Measurements from ENCODE around the gene REG4. TPM values are rescaled to one million over a fixed set of nuclear protein-coding genes. Genes with fewer than 3 reads are reported as not detected.

Gene REG4
- total and polyA plus RNA-seq, 2 of the 4 experiments (the other 2 are of a cell fraction): not detected

DNA sequence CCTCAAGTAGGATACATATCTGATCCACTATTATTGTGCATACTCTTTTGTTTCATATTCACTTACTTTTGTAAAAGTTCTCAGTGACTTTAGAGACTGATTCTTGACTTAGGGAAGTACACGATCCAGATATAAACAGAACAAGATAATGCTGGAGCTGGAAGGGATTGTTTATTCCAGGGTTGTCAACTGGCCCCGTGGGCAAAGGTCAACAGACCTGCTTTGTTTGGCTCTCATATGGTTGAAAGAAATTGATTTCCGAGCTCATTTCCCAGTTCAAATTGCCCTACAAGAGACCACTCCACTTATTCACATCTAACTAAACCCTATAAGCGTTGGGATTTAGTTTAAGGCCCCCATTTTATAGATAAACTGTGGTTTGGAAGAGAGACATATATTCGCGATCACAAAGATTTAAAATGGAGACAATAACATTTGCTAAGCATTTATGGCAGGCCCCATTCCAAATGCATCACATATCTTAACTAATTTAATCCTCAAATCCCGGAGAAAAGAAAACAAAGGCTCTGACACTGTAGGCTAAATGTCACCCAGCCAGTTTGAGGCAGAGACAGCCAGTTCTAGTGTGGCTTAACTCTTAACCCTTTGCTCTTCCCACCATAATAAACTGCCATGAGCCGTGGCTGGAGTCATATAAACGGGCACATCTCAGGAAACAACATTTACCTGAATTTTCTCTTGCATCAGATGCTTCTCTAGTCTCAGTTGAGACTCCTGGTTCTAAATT is 20.6 kb downstream of the REG4 start:
- BruUV-seq (replicated peaks): no TSS peak
- no peaks in the 10 kb centered on the region for H3K27me3 ChIP-seq (ENCODE audit: control insufficient read depth, insufficient read depth, low read length)
- H2BK5ac ChIP-seq (ENCODE audit: low read depth, low read length, poor library complexity, severe bottlenecking): no peak overlapping the region
- no peak overlapping the region for H4K91ac ChIP-seq (ENCODE audit: insufficient read depth, low read depth, low read length)
- H3K9ac ChIP-seq (ENCODE audit: low read depth, low read length): no peak overlapping the region
- no peak overlapping the region for H2AFZ ChIP-seq (replicated peaks; ENCODE audit: low read length, poor library complexity)
- DNase-seq: no peak
- no peaks in the 10 kb centered on the region for H3K9me3 ChIP-seq (ENCODE audit: control insufficient read depth, insufficient read depth, low read length)
- H4K20me1 ChIP-seq (ENCODE audit: insufficient read depth, low read length): peaks cover 6% of the 10 kb centered on the region; the same call in 1 of the 2 replicates
- WGBS, 2 experiments (ENCODE audit: extremely low coverage in 2 of 2, insufficient read length in 1 of 2): 60% methylated on average over 1 of the region's 9 CpGs; no CpG with 5 or more reads in 1 of the 2 experiments
- H3K56ac ChIP-seq (ENCODE audit: extremely low read depth, insufficient read depth, low read length): no peak overlapping the region
- ChIA-PET CTCF (interaction anchor here (0.5 kb wide), 1 partner anchor 13 kb away, joined by 4 read pairs; no protein-coding TSS in a partner anchor), POLR2A (ENCODE audit: unreplicated experiment) (no interaction called here)
- H4K5ac ChIP-seq (ENCODE audit: low read depth, low read length): no peak overlapping the region
- no peak overlapping the region for H3K4me2 ChIP-seq (ENCODE audit: low read depth, low read length)
- no peak overlapping the region for H2BK120ac ChIP-seq (ENCODE audit: low read depth, low read length)
- H2AK5ac ChIP-seq (ENCODE audit: low read depth, low read length): no peak overlapping the region
- no peak overlapping the region for H3K14ac ChIP-seq (replicated peaks; ENCODE audit: low read depth, low read length)
- no peak overlapping the region for H2BK15ac ChIP-seq (ENCODE audit: low read depth, low read length)
- H3K4me3 ChIP-seq (ENCODE audit: insufficient read depth, low read depth, low read length): no peak overlapping the region
- no peak overlapping the region for H2BK20ac ChIP-seq (ENCODE audit: low read depth, low read length)
- in situ Hi-C loops (cut with MboI; ENCODE audit: low sequenced_read_pairs) (no loop called here), dilution Hi-C loops (cut with HindIII; ENCODE audit: low sequenced_read_pairs, unreplicated experiment) (no loop called here), intact Hi-C loops (cut with micrococcal nuclease) (no loop called here)
- H3K4me1 ChIP-seq (ENCODE audit: control insufficient read depth, insufficient read depth, low read length): peaks cover 16% of the 10 kb centered on the region
- peaks cover 3% of the 10 kb centered on the region; the same call in 1 of the 2 replicates for H3K9me1 ChIP-seq (ENCODE audit: insufficient read depth, low read length)
- H3K18ac ChIP-seq (ENCODE audit: low read depth, low read length): no peak overlapping the region
- ATAC-seq (ENCODE audit: low read depth): no peak
- H2AK9ac ChIP-seq (replicated peaks; ENCODE audit: low read depth, low read length, poor library complexity): no peak overlapping the region
- H3K36me3 ChIP-seq (ENCODE audit: control insufficient read depth, insufficient read depth, low read length): no peaks in the 10 kb centered on the region
- no peak overlapping the region for H3K27ac ChIP-seq (ENCODE audit: insufficient read depth, low read length)
- no peaks in the 10 kb centered on the region for H3K79me1 ChIP-seq (ENCODE audit: low read depth in 1 of 2, low read length in 2 of 2)
- no peak overlapping the region for H4K8ac ChIP-seq (ENCODE audit: low read depth in 2 of 2, low read length in 2 of 2)
- no peak overlapping the region for H3K4ac ChIP-seq (ENCODE audit: low read depth, low read length)
- TF ChIP-seq POLR2A (IDR thresholded peaks at IDR 0.05; ENCODE audit: low read depth, low read length): no peak
- no peak for TF ChIP-seq FOS (IDR thresholded peaks at IDR 0.05; ENCODE audit: low read depth, low read length)
- TF ChIP-seq RFX5 (IDR thresholded peaks at IDR 0.05; ENCODE audit: low read depth, low read length): no peak
- TF ChIP-seq CHD1 (IDR thresholded peaks at IDR 0.05; ENCODE audit: low read depth, low read length): no peak
- TF ChIP-seq RCOR1 (IDR thresholded peaks at IDR 0.05; ENCODE audit: insufficient replicate concordance, low read length): no peak
- no peak for TF ChIP-seq MXI1 (IDR thresholded peaks at IDR 0.05; ENCODE audit: borderline replicate concordance, low read depth, low read length)
- no peak for TF ChIP-seq NFE2L2 (IDR thresholded peaks at IDR 0.05; ENCODE audit: low read depth, low read length)
- TF ChIP-seq, protein P1, sequence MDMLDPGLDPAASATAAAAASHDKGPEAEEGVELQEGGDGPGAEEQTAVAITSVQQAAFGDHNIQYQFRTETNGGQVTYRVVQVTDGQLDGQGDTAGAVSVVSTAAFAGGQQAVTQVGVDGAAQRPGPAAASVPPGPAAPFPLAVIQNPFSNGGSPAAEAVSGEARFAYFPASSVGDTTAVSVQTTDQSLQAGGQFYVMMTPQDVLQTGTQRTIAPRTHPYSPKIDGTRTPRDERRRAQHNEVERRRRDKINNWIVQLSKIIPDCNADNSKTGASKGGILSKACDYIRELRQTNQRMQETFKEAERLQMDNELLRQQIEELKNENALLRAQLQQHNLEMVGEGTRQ (IDR thresholded peaks at IDR 0.05; ENCODE audit: low read depth, low read length): no peak
- TF ChIP-seq, protein P2, sequence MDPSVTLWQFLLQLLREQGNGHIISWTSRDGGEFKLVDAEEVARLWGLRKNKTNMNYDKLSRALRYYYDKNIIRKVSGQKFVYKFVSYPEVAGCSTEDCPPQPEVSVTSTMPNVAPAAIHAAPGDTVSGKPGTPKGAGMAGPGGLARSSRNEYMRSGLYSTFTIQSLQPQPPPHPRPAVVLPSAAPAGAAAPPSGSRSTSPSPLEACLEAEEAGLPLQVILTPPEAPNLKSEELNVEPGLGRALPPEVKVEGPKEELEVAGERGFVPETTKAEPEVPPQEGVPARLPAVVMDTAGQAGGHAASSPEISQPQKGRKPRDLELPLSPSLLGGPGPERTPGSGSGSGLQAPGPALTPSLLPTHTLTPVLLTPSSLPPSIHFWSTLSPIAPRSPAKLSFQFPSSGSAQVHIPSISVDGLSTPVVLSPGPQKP (IDR thresholded peaks at IDR 0.05; ENCODE audit: borderline replicate concordance, low read depth, low read length): no peak
- TF ChIP-seq MAFK (IDR thresholded peaks at IDR 0.05; ENCODE audit: low read depth, low read length): no peak
- no peak for TF ChIP-seq RAD21 (IDR thresholded peaks at IDR 0.05; ENCODE audit: low read length)
- TF ChIP-seq CEBPB (IDR thresholded peaks at IDR 0.05; ENCODE audit: low read depth, low read length): no peak
- TF ChIP-seq BHLHE40 (IDR thresholded peaks at IDR 0.05; ENCODE audit: low read depth, low read length): no peak
- TF ChIP-seq MAZ (IDR thresholded peaks at IDR 0.05; ENCODE audit: borderline replicate concordance, low read depth, low read length): no peak
- TF ChIP-seq, protein P3, sequence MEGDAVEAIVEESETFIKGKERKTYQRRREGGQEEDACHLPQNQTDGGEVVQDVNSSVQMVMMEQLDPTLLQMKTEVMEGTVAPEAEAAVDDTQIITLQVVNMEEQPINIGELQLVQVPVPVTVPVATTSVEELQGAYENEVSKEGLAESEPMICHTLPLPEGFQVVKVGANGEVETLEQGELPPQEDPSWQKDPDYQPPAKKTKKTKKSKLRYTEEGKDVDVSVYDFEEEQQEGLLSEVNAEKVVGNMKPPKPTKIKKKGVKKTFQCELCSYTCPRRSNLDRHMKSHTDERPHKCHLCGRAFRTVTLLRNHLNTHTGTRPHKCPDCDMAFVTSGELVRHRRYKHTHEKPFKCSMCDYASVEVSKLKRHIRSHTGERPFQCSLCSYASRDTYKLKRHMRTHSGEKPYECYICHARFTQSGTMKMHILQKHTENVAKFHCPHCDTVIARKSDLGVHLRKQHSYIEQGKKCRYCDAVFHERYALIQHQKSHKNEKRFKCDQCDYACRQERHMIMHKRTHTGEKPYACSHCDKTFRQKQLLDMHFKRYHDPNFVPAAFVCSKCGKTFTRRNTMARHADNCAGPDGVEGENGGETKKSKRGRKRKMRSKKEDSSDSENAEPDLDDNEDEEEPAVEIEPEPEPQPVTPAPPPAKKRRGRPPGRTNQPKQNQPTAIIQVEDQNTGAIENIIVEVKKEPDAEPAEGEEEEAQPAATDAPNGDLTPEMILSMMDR (conservative IDR thresholded peaks at IDR 0.05; ENCODE audit: low read depth, low read length): no peak
- TF ChIP-seq SMC3 (IDR thresholded peaks at IDR 0.05; ENCODE audit: low read depth, low read length): no peak
- no peak overlapping the region for H3K23ac ChIP-seq (ENCODE audit: low read depth, low read length)
